Ishikawa (cell line): ENCODE data around the gene OARD1.

Experiments used
- EGR1 ChIP-seq: IDR thresholded peaks from 2 replicates; pipeline ENCODE4 v1.6.1; 2012
- EP300 ChIP-seq: IDR thresholded peaks from 2 replicates; pipeline ENCODE4 v1.6.1; 2012; ENCODE audit warnings: borderline replicate concordance
- MAX ChIP-seq: IDR thresholded peaks from 2 replicates; pipeline ENCODE4 v1.6.1; 2012
- YY1 ChIP-seq: IDR thresholded peaks from 2 replicates; pipeline ENCODE4 v1.6.1; 2012; ENCODE audit warnings: low read depth
- TF ChIP-seq, protein P1 (sequence below): IDR thresholded peaks from 2 replicates; pipeline ENCODE4 v1.6.1; 2012

DNA sequence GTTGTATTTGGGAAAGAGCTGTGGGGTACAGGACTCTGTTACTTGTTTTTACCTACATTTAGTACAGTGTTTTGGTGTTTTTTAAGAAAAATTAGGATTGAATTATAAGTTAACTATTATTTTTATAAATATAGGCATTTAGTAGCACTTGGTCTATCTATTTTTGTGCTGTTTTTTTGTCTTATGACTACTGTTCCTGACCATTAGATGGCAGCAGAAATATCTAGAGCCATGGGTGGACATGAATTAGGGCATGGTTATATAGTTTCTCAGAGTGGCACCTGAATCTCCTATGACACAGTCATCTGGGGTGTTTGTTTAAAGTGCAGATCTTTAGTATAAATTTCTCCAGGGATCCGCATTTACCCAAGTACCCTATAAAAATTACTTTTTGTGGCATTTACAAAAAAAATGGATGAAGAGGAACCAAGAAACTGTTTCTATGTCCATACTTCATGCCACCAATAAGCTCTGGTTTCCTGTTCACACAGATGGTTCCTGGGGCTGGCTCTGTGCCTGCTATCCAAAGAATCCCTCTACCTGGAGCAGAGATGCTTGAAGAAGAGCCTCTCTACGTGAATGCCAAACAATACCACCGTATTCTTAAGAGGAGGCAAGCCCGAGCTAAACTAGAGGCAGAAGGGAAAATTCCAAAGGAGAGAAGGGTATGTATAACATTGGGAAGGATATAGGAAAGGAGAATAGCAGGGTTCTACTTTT, 20.4 kb upstream of the OARD1 start:
- TF ChIP-seq, protein P1, sequence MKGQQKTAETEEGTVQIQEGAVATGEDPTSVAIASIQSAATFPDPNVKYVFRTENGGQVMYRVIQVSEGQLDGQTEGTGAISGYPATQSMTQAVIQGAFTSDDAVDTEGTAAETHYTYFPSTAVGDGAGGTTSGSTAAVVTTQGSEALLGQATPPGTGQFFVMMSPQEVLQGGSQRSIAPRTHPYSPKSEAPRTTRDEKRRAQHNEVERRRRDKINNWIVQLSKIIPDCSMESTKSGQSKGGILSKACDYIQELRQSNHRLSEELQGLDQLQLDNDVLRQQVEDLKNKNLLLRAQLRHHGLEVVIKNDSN, result no peak
- no peak for TF ChIP-seq EP300
- no peak for TF ChIP-seq EGR1
- TF ChIP-seq YY1, result no peak
- TF ChIP-seq MAX, result no peak
